Fibroblast of skin of right biceps (primary cell): Measurements from ENCODE around the gene FAM9C.
"Not testable (repeated sequence)": the region's sequence is repeated elsewhere in the genome, so short reads cannot be mapped to it uniquely, and the experiment has no call there.

Experiments
- DNase-seq: peaks from one replicate; pipeline ENCODE4 v3.0.0-alpha.2; 2013

Gene FAM9C

GRCh38 chrX:13076176-13076961, 31.9 kb upstream of the FAM9C start:
- no peak for DNase-seq

- no peak for DNase-seq
Observed at GRCh38 chrX:13074297-13075262, 30.2 kb upstream of the FAM9C start.

- DNase-seq, result peak; percentile 67
Observed at GRCh38 chrX:13069771-13070416, 25.5 kb upstream of the FAM9C start.

GRCh38 chrX:13068651-13069050, 24.2 kb upstream of the FAM9C start:
- DNase-seq, result no peak

- no peak for DNase-seq
Observed at GRCh38 chrX:13067773-13068172, 23.4 kb upstream of the FAM9C start.

GRCh38 chrX:13066391-13066790, 22.0 kb upstream of the FAM9C start:
- no peak for DNase-seq

- DNase-seq, result peak; percentile 87
Observed at GRCh38 chrX:13064599-13065143, 20.3 kb upstream of the FAM9C start.

- DNase-seq, result not testable (repeated sequence)
Observed at GRCh38 chrX:13063124-13063523, 18.7 kb upstream of the FAM9C start.

GRCh38 chrX:13062331-13062730, 17.9 kb upstream of the FAM9C start:
- DNase-seq, result not testable (repeated sequence)

GRCh38 chrX:13061215-13061708, 16.8 kb upstream of the FAM9C start:
- DNase-seq, result not testable (repeated sequence)

- DNase-seq, result peak; percentile 74
Observed at GRCh38 chrX:13059637-13060499, 15.4 kb upstream of the FAM9C start.

- DNase-seq, result no peak
Observed at GRCh38 chrX:13055486-13055885, 11.1 kb upstream of the FAM9C start.

- no peak for DNase-seq
Observed at GRCh38 chrX:13053171-13053570, 8.8 kb upstream of the FAM9C start.

- no peak for DNase-seq
Observed at GRCh38 chrX:13051529-13052172, 7.2 kb upstream of the FAM9C start.

GRCh38 chrX:13051167-13051528, 6.7 kb upstream of the FAM9C start:
- DNase-seq, result no peak

- no peak for DNase-seq
Observed at GRCh38 chrX:13050151-13050550, 5.7 kb upstream of the FAM9C start.

GRCh38 chrX:13048280-13048679, 3.9 kb upstream of the FAM9C start:
- DNase-seq, result peak; percentile 56

GRCh38 chrX:13047759-13048158, 3.3 kb upstream of the FAM9C start:
- DNase-seq, result no peak

GRCh38 chrX:13046141-13046855, 1.9 kb upstream of the FAM9C start:
- peak; percentile 57 for DNase-seq

- no peak for DNase-seq
Observed at GRCh38 chrX:13043938-13044337, 482 bp downstream of the FAM9C start.

- DNase-seq, result no peak
Observed at GRCh38 chrX:13043138-13043537, 1.3 kb downstream of the FAM9C start.
